Measurements from ENCODE around the gene CACNA1I. TPM values are rescaled to one million over a fixed set of nuclear protein-coding genes. Genes with fewer than 3 reads are reported as not detected.

The CACNA1I gene
- total and polyA plus RNA-seq, 5 donors from 2014 or later = 0.06 to 10.6 (median 0.32) TPM

DNA sequence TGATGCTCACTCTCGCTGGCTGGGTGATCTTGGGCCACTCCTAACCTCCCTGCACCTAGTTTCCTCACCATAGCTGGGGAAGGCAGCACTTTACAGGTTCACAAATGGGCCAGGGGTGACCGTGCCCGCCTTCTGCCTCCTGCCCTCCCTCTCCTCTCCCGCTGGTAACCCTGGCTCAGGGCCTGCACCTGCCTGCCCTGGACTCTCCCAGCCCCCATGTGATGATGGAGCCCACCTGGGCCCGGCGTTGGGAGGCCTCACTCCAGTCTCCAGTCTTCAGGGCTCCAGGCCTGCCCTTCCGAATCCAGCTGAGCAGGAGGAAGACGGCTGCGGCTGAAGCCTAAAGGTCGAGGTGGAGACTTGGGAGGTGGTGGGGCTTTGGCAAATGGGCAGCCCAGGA lies 152.9 kb downstream of the CACNA1I start:
- Histone ChIP-seq H3K4me1 (ENCODE audit: control insufficient read depth, insufficient read depth, low read length, poor library complexity, severe bottlenecking) (no peaks in the 10 kb centered on the region), H3K9me3 (ENCODE audit: control insufficient read depth in 2 of 2, low read length in 2 of 2) (no peaks in the 10 kb centered on the region), H3K36me3 (ENCODE audit: control insufficient read depth, insufficient read depth, low read length) (no peaks in the 10 kb centered on the region), H3K27ac (ENCODE audit: insufficient read depth, low read length, poor library complexity, severe bottlenecking) (no peak overlapping the region), H3K4me3 (ENCODE audit: low read depth, low read length) (no peak overlapping the region), H3K27me3 (ENCODE audit: control insufficient read depth, insufficient read depth, low read length) (no peaks in the 10 kb centered on the region)
- Mint-ChIP-seq H3K4me1 (peaks cover 0 to 1% (median 0%) of the 10 kb centered on the region in 4 donors), H3K36me3 (no peaks in the 10 kb centered on the region), H3K9me3 (no peaks in the 10 kb centered on the region), H3K27ac (no peak overlapping the region), H3K27me3 (peaks cover 22% of the 10 kb centered on the region), H3K4me3 (no peak overlapping the region)
- ATAC-seq (ENCODE audit: low read depth in 2 of 2) (no peak), DNase-seq (no peak)

GRCh38 chr22:39723899-39724351 lies 153.4 kb downstream of the CACNA1I start:
- no peaks in the 10 kb centered on the region for H3K36me3 ChIP-seq (ENCODE audit: control insufficient read depth, insufficient read depth, low read length)
- Mint-ChIP-seq H3K36me3 (no peaks in the 10 kb centered on the region), H3K9me3 (no peaks in the 10 kb centered on the region), H3K4me3 (no peak overlapping the region), H3K27ac (no peak overlapping the region), H3K4me1 (peaks cover 0 to 1% (median 0%) of the 10 kb centered on the region in 4 donors), H3K27me3 (peaks cover 22% of the 10 kb centered on the region)
- no peaks in the 10 kb centered on the region for H3K9me3 ChIP-seq (ENCODE audit: control insufficient read depth in 2 of 2, low read length in 2 of 2)
- H3K4me1 ChIP-seq (ENCODE audit: control insufficient read depth, insufficient read depth, low read length, poor library complexity, severe bottlenecking) = no peaks in the 10 kb centered on the region
- no peak for ATAC-seq (ENCODE audit: low read depth in 2 of 2)
- H3K27me3 ChIP-seq (ENCODE audit: control insufficient read depth, insufficient read depth, low read length) = no peaks in the 10 kb centered on the region
- H3K27ac ChIP-seq (ENCODE audit: insufficient read depth, low read length, poor library complexity, severe bottlenecking) = no peak overlapping the region
- DNase-seq = no peak
- no peak overlapping the region for H3K4me3 ChIP-seq (ENCODE audit: low read depth, low read length)

DNA sequence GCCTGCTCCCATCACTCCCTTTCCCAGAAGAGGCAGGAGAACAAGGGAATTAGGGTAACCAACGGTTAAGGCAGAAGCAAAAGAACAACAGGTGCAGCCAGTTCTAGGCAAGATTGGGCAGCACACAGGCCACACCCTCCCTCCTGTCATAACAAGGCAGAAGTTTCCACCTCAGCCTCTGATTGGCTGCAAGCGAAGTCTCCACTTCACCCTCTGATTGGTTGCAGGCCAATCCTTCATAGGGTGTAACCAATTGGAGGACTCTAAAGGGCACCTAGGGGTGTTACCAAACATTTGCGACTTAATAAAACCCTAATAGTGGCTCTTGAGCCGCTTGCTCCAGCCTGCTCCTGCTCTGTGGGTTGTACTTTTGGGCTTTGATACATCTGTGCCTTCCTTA lies 153.8 kb downstream of the CACNA1I start:
- Histone ChIP-seq H3K27ac (ENCODE audit: insufficient read depth, low read length, poor library complexity, severe bottlenecking) (no peak overlapping the region), H3K9me3 (ENCODE audit: control insufficient read depth in 2 of 2, low read length in 2 of 2) (no peaks in the 10 kb centered on the region), H3K4me3 (ENCODE audit: low read depth, low read length) (no peak overlapping the region), H3K27me3 (ENCODE audit: control insufficient read depth, insufficient read depth, low read length) (no peaks in the 10 kb centered on the region), H3K4me1 (ENCODE audit: control insufficient read depth, insufficient read depth, low read length, poor library complexity, severe bottlenecking) (no peaks in the 10 kb centered on the region), H3K36me3 (ENCODE audit: control insufficient read depth, insufficient read depth, low read length) (no peaks in the 10 kb centered on the region)
- no peak for ATAC-seq (ENCODE audit: low read depth in 2 of 2)
- Mint-ChIP-seq H3K4me3 (no peak overlapping the region), H3K27ac (no peak overlapping the region), H3K36me3 (no peaks in the 10 kb centered on the region), H3K4me1 (peaks cover 0 to 1% (median 0%) of the 10 kb centered on the region in 4 donors), H3K27me3 (peaks cover 22% of the 10 kb centered on the region), H3K9me3 (no peaks in the 10 kb centered on the region)
- DNase-seq = peak in 1 of 3 donors; percentile 18

DNA sequence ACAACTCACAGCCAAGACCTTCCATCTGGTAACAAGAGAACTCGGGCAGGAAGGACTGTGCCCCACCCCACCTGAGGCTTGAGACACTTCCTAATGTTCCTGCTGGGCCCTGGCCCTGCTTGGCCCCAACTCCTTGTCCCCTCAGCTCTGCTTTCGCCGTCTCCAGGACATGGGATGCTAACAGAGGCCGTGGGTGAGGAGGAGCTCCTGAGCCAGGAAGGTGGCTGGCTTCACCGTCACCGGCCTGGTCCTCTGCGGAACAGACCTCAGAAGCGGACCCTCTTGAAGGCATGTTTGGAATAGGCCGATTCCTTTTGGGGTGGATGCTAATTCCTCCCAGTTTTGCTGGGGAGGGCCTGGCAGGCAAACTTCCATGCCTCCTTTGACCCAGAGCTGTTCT lies 154.3 kb downstream of the CACNA1I start:
- Mint-ChIP-seq H3K4me1 (peaks cover 0 to 1% (median 0%) of the 10 kb centered on the region in 4 donors), H3K27me3 (peaks cover 22% of the 10 kb centered on the region), H3K27ac (no peak overlapping the region), H3K36me3 (no peaks in the 10 kb centered on the region), H3K9me3 (no peaks in the 10 kb centered on the region), H3K4me3 (no peak overlapping the region)
- DNase-seq (no peak), ATAC-seq (ENCODE audit: low read depth in 2 of 2) (no peak)
- Histone ChIP-seq H3K4me3 (ENCODE audit: low read depth, low read length) (no peak overlapping the region), H3K36me3 (ENCODE audit: control insufficient read depth, insufficient read depth, low read length) (no peaks in the 10 kb centered on the region), H3K27ac (ENCODE audit: insufficient read depth, low read length, poor library complexity, severe bottlenecking) (no peak overlapping the region), H3K4me1 (ENCODE audit: control insufficient read depth, insufficient read depth, low read length, poor library complexity, severe bottlenecking) (no peaks in the 10 kb centered on the region), H3K27me3 (ENCODE audit: control insufficient read depth, insufficient read depth, low read length) (no peaks in the 10 kb centered on the region), H3K9me3 (ENCODE audit: control insufficient read depth in 2 of 2, low read length in 2 of 2) (no peaks in the 10 kb centered on the region)

GRCh38 chr22:39725351-39726035 lies 154.9 kb downstream of the CACNA1I start:
- peak overlapping the region in 1 of 3 donors; percentile 26 for H3K27ac Mint-ChIP-seq
- H3K4me3 Mint-ChIP-seq = no peak overlapping the region
- no peaks in the 10 kb centered on the region for H3K27me3 ChIP-seq (ENCODE audit: control insufficient read depth, insufficient read depth, low read length)
- H3K36me3 Mint-ChIP-seq = no peaks in the 10 kb centered on the region
- H3K4me1 ChIP-seq (ENCODE audit: control insufficient read depth, insufficient read depth, low read length, poor library complexity, severe bottlenecking) = no peaks in the 10 kb centered on the region
- DNase-seq (no peak), ATAC-seq (ENCODE audit: low read depth in 2 of 2) (no peak)
- H3K27ac ChIP-seq (ENCODE audit: insufficient read depth, low read length, poor library complexity, severe bottlenecking) = no peak overlapping the region
- peaks cover 0 to 1% (median 0%) of the 10 kb centered on the region in 4 donors for H3K4me1 Mint-ChIP-seq
- H3K4me3 ChIP-seq (ENCODE audit: low read depth, low read length) = no peak overlapping the region
- peaks cover 22% of the 10 kb centered on the region for H3K27me3 Mint-ChIP-seq
- H3K9me3 Mint-ChIP-seq = no peaks in the 10 kb centered on the region
- H3K36me3 ChIP-seq (ENCODE audit: control insufficient read depth, insufficient read depth, low read length) = no peaks in the 10 kb centered on the region
- H3K9me3 ChIP-seq (ENCODE audit: control insufficient read depth in 2 of 2, low read length in 2 of 2) = no peaks in the 10 kb centered on the region

- no peak overlapping the region for H3K27ac ChIP-seq (ENCODE audit: insufficient read depth, low read length, poor library complexity, severe bottlenecking)
- no peak overlapping the region for H3K4me3 ChIP-seq (ENCODE audit: low read depth, low read length)
- DNase-seq (no peak), ATAC-seq (ENCODE audit: low read depth in 2 of 2) (no peak)
- H3K4me1 ChIP-seq (ENCODE audit: control insufficient read depth, insufficient read depth, low read length, poor library complexity, severe bottlenecking) = no peaks in the 10 kb centered on the region
- H3K4me1 Mint-ChIP-seq = no peaks in the 10 kb centered on the region
- no peak overlapping the region for H3K27ac Mint-ChIP-seq
- H3K27me3 Mint-ChIP-seq = peaks cover 13% of the 10 kb centered on the region
- no peaks in the 10 kb centered on the region for H3K36me3 Mint-ChIP-seq
- H3K9me3 ChIP-seq (ENCODE audit: control insufficient read depth in 2 of 2, low read length in 2 of 2) = no peaks in the 10 kb centered on the region
- H3K27me3 ChIP-seq (ENCODE audit: control insufficient read depth, insufficient read depth, low read length) = no peaks in the 10 kb centered on the region
- H3K9me3 Mint-ChIP-seq = peaks cover 0 to 1% (median 0%) of the 10 kb centered on the region in 7 donors
- H3K36me3 ChIP-seq (ENCODE audit: control insufficient read depth, insufficient read depth, low read length) = no peaks in the 10 kb centered on the region
- H3K4me3 Mint-ChIP-seq = no peak overlapping the region
These were observed 157.0 kb downstream of the CACNA1I start for GRCh38 chr22:39727541-39727940.

GRCh38 chr22:39728236-39728860 lies 157.8 kb downstream of the CACNA1I start:
- Mint-ChIP-seq H3K27ac (no peak overlapping the region), H3K36me3 (no peaks in the 10 kb centered on the region), H3K4me1 (no peaks in the 10 kb centered on the region), H3K4me3 (no peak overlapping the region), H3K27me3 (peaks cover 12% of the 10 kb centered on the region), H3K9me3 (peaks cover 0 to 1% (median 0%) of the 10 kb centered on the region in 7 donors)
- H3K27me3 ChIP-seq (ENCODE audit: control insufficient read depth, insufficient read depth, low read length) = no peaks in the 10 kb centered on the region
- no peaks in the 10 kb centered on the region for H3K4me1 ChIP-seq (ENCODE audit: control insufficient read depth, insufficient read depth, low read length, poor library complexity, severe bottlenecking)
- DNase-seq = no peak
- H3K27ac ChIP-seq (ENCODE audit: insufficient read depth, low read length, poor library complexity, severe bottlenecking) = no peak overlapping the region
- H3K36me3 ChIP-seq (ENCODE audit: control insufficient read depth, insufficient read depth, low read length) = no peaks in the 10 kb centered on the region
- no peak overlapping the region for H3K4me3 ChIP-seq (ENCODE audit: low read depth, low read length)
- H3K9me3 ChIP-seq (ENCODE audit: control insufficient read depth in 2 of 2, low read length in 2 of 2) = no peaks in the 10 kb centered on the region
- ATAC-seq (ENCODE audit: low read depth in 2 of 2) = no peak

Measured in CD4-positive, CD25-positive, alpha-beta regulatory T cell (primary cell).